Peyer's patch (tissue), 4 donors: ENCODE data around the gene SPOCK2.

ENCODE experiments used
- CTCF ChIP-seq, 6 experiments: fragments of 450-650 bp in 4 of 6; fragments of 200-600 bp in 2 of 6; sonication (generic) in 1 of 6; IDR thresholded peaks; one replicate each; pipeline ENCODE4 v1.5.1; 2017 to 2019; ENCODE audit warnings: antibody characterized with exemption in 6 of 6, mild to moderate bottlenecking in 3 of 6, moderate library complexity in 1 of 6
- POLR2A ChIP-seq, 2 donors: fragments of 450-650 bp; IDR thresholded peaks; one replicate each; pipeline ENCODE4 v1.5.1; 2017; ENCODE audit warnings: antibody characterized with exemption in 2 of 2, mild to moderate bottlenecking in 2 of 2, moderate library complexity in 2 of 2

- no peak for TF ChIP-seq CTCF (IDR thresholded peaks at IDR 0.05)
- TF ChIP-seq POLR2A (IDR thresholded peaks at IDR 0.05) = no peak
These were observed 20.8 kb downstream of the SPOCK2 start for GRCh38 chr10:72067463-72068125.
